KOPT-K1 (cell line): Measurements from ENCODE around the gene MSRB3.

ENCODE experiments used
- H3K27ac ChIP-seq: fragments of 200-600 bp; sonication (generic); 2 replicates; pipeline ENCODE4 v1.5.1; 2016; ENCODE audit warnings: antibody characterized with exemption, mild to moderate bottlenecking, low read depth, low read length; ENCODE audit not compliant: poor library complexity, severe bottlenecking
- H3K36me3 ChIP-seq: fragments of 200-600 bp; sonication (generic); 2 replicates; pipeline ENCODE4 v1.5.1; 2017; ENCODE audit warnings: antibody characterized with exemption, mild to moderate bottlenecking, low read length, moderate library complexity; ENCODE audit not compliant: insufficient read depth
- H3K9me3 ChIP-seq: fragments of 200-600 bp; sonication (generic); 2 replicates; pipeline ENCODE4 v1.5.1; 2017; ENCODE audit warnings: antibody characterized with exemption, low read length, mild to moderate bottlenecking; ENCODE audit not compliant: insufficient read depth, poor library complexity, severe bottlenecking

The MSRB3 gene

DNA sequence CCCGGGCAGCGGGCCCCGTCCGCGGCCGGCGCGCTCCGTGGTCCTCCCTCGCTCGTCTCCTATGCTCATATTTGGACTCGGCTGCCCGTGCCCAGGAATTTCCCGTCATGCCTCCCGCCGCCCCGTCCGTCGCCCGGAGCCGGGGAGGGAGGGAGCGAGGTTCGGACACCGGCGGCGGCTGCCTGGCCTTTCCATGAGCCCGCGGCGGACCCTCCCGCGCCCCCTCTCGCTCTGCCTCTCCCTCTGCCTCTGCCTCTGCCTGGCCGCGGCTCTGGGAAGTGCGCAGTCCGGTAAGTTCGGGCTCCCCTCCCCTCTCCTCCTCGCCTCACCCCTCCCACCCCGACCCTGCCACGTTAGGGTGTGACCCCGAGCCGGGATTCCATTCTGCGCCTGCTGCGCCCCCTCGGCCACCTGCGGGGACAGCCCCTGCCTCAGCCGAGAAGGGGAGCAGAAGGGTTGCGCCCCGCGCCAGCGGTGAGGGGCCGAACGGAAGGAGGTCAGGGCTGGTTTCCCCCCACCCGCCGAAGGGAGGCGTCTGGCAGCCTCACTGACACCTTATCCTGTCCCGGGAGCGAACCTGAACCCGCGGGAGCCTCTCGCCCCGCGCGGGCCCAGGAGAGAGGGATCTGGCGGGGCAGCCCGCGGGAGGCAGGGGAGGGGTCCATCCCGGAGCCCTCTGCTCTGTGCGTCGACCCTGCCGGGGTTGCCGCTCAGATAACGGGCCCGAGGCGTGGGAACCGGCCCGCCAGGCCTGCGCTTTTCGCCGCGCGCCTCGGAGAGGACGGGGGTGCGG, at the start of gene MSRB3:
MSRB3 (plus strand) TSS at position 108 of the 793 bp plus-strand sequence. CDS start 29,897 bp downstream, outside the sequence.
- Histone ChIP-seq H3K36me3 (no peaks in the 10 kb centered on the region), H3K27ac (no peak within 1 kb of the TSS), H3K9me3 (no peaks in the 10 kb centered on the region)

- H3K36me3 ChIP-seq: peaks cover 41% of the 10 kb centered on the region
- H3K27ac ChIP-seq: no peak overlapping the region
- peaks cover 28% of the 10 kb centered on the region for H3K9me3 ChIP-seq
These were observed 49.0 kb upstream of the MSRB3 start for GRCh38 chr12:65229441-65229840.

- H3K9me3 ChIP-seq: peaks cover 25% of the 10 kb centered on the region
- H3K36me3 ChIP-seq: peaks cover 33% of the 10 kb centered on the region
- no peak overlapping the region for H3K27ac ChIP-seq
These were observed 45.9 kb upstream of the MSRB3 start for GRCh38 chr12:65232476-65233077.

- H3K36me3 ChIP-seq: peaks cover 31% of the 10 kb centered on the region
- no peaks in the 10 kb centered on the region for H3K9me3 ChIP-seq
- H3K27ac ChIP-seq: no peak overlapping the region
These were observed 41.3 kb upstream of the MSRB3 start for GRCh38 chr12:65237153-65237552.

DNA sequence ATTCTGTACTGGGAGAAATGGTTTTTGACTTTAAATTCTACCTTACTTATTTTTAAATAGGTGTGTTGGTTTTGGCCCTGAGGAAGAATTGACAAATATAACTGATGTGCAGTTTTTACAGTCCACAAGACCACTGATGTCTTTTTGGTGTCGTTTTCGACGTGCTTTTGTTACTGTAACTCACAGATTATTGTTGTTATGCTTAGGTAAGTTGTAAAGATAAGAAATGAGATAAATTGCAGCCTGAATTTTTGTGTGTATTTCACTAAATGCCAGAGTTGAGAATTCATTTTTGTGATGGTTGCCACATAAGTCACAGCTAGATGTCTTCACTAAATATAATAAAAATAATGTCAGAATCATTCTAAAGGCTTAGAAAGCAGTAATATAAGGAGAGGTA, 39.9 kb upstream of the MSRB3 start:
- no peak overlapping the region for H3K27ac ChIP-seq
- no peaks in the 10 kb centered on the region for H3K9me3 ChIP-seq
- peaks cover 46% of the 10 kb centered on the region for H3K36me3 ChIP-seq

DNA sequence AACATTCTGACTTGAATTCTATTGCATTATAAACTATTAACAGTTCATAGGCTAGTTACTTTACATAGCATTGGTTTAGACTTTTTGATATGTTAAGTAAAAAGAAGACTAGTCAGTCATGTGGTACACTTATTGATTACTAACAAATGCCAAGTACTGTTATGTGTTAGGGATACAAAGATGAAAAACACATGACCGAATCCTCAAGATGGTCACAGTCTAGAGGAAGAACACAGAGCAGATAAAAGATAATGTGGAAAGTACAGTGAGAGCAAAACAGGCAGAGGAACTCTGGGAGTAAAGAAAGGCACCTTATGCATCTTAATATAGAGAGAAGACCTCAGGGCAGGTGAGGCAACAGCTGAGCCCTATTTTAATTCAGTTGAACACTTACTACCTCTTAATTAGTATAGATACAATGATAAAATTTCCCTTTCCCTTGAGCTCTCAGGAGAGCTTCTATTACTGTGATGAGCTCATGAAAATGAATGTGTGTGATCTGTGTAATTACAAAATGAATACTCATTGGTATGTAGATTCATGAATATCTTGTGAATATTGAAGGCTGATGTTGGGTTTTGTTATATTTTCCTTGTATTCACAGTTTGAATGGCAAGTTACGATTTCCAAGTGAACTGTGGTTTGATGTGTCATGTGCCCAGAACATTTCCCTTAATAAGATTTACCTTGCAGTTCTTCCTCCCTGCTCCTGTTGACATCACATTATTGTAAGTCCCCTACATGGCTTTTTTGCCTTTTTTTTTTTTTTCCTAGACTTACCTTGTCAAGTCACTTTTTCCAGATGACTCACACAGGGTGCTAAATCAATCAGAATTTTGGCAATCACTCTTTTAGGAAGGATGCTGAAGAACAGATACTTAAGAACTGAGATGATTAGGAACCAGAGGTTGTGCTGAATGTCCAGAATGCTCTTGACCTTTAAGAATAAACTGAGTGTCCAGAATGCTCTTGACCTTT, 29.5 kb upstream of the MSRB3 start:
- peaks cover 38% of the 10 kb centered on the region for H3K36me3 ChIP-seq
- H3K27ac ChIP-seq: no peak overlapping the region

GRCh38 chr12:65252515-65252914, 26.0 kb upstream of the MSRB3 start:
- Histone ChIP-seq H3K27ac (no peak overlapping the region), H3K9me3 (no peaks in the 10 kb centered on the region), H3K36me3 (peaks cover 15% of the 10 kb centered on the region)

More for the DNA sequence above, 29.5 kb upstream of the MSRB3 start:
- H3K9me3 ChIP-seq: no peaks in the 10 kb centered on the region

DNA sequence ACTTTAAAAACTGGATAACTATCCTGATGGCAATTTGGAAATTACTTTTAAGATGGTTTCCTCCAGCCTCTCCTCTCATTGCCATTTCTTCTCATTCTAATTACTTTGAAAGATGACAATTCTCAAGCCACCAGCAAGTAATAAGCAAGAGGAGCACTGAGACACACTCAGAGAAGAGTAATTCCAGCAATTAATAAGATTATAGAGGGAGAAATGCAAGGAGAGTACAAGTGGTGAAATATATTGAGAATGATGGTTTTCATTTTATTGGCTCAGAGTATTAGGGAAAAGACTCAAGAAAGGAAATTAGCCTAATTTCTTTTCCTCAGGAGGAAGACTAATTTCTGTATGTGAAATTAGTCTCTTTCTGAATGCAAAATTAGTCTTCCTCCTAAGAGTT, 20.5 kb upstream of the MSRB3 start:
- Histone ChIP-seq H3K36me3 (no peaks in the 10 kb centered on the region), H3K9me3 (no peaks in the 10 kb centered on the region), H3K27ac (no peak overlapping the region)

GRCh38 chr12:65259501-65259900, 19.0 kb upstream of the MSRB3 start:
- no peaks in the 10 kb centered on the region for H3K9me3 ChIP-seq
- no peak overlapping the region for H3K27ac ChIP-seq
- no peaks in the 10 kb centered on the region for H3K36me3 ChIP-seq

- H3K27ac ChIP-seq: no peak overlapping the region
- no peaks in the 10 kb centered on the region for H3K36me3 ChIP-seq
- no peaks in the 10 kb centered on the region for H3K9me3 ChIP-seq
These were observed 14.7 kb upstream of the MSRB3 start for GRCh38 chr12:65263777-65264176.

DNA sequence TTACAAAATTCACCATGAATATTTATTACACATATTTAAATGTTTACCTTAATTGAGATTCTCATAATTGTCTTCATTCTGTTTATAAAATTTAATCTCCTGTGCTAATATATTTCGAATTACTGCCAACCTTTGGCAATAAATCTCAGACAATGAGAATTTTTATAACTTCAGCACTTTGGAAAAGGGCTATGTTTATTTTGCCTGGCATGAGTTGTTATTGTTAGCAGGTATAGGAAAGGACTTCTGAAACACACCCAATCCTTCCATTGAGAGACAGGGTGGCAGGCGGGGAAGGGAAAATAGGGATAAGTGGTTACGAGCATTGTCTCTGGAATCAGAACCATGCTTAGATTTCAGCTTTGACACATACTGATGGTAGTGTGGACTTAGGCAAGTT, 12.1 kb upstream of the MSRB3 start:
- Histone ChIP-seq H3K36me3 (no peaks in the 10 kb centered on the region), H3K27ac (no peak overlapping the region), H3K9me3 (no peaks in the 10 kb centered on the region)

- Histone ChIP-seq H3K36me3 (no peaks in the 10 kb centered on the region), H3K27ac (no peak overlapping the region), H3K9me3 (no peaks in the 10 kb centered on the region)
These were observed 8.9 kb upstream of the MSRB3 start for GRCh38 chr12:65269603-65270002.

DNA sequence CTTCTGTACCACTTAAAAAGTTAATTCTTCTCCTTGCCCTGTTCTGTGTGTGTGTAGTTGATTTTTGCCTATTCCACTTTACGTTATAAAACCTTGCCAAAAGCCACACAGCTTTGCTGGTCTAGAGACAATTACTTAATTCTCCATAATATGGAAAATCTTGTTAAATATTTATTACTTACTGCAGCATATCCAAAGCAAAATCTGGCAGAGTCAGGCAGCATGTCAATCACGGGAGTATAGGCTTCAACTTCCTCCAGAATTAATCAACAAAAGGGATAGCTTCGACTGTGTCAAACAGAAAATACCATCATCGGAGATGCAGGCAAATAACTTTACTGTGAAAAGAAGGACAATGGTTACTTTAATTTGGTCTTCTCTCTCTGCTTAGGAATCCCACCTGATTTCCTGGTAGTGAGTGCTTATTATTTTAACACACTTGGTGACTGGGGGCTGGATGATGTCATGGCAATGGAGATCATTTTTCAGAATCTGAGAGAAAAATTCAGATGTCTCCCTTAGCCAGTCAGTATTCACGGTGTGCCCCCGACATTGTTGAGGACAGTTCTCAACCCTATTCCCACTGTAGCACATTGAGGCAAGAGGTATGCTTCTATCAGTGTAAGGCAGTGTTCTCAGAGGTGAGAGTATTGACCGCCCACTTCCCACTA, 3.7 kb upstream of the MSRB3 start:
- no peaks in the 10 kb centered on the region for H3K36me3 ChIP-seq
- no peak overlapping the region for H3K27ac ChIP-seq
- no peaks in the 10 kb centered on the region for H3K9me3 ChIP-seq

- Histone ChIP-seq H3K9me3 (no peaks in the 10 kb centered on the region), H3K36me3 (no peaks in the 10 kb centered on the region), H3K27ac (no peak overlapping the region)
These were observed 2.9 kb upstream of the MSRB3 start for GRCh38 chr12:65275627-65276026.
